IPS-NIHi11 (cell line): ENCODE measurements around the gene CDCA4.
"Not testable (repeated sequence)": the region's sequence is repeated elsewhere in the genome, so short reads cannot be mapped to it uniquely, and the experiment has no call there.

ENCODE experiments used
- DNase-seq: peaks from one replicate; pipeline ENCODE4 v3.0.0; 2012; ENCODE audit warnings: mixed read lengths, low spot score

Gene CDCA4

DNA sequence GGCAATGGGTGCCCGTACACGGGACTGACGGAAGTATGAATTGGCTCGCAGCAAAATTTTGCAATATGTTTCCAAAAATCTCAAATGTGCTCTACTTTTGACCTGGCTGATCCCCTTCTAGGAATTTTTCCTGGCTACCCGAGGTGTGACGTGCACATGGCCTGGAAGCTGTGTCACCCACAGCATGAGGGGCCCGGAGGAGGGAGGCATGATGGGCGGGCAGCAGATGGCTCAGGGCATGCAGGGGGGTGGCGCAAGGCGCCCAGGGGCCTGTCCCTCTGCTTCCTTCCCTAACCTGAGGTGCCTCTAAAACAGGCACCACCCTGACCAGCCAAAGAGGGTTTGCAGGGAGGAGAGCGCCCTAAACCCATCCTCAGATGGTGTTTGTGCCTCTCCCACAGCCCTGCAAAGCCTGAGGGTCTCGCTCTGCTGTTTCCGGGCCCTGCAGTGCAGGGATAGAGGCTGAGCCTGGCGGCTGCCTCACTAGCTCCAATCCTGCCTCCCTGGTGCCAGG, 37.7 kb upstream of the CDCA4 start:
- DNase-seq = no peak

DNA sequence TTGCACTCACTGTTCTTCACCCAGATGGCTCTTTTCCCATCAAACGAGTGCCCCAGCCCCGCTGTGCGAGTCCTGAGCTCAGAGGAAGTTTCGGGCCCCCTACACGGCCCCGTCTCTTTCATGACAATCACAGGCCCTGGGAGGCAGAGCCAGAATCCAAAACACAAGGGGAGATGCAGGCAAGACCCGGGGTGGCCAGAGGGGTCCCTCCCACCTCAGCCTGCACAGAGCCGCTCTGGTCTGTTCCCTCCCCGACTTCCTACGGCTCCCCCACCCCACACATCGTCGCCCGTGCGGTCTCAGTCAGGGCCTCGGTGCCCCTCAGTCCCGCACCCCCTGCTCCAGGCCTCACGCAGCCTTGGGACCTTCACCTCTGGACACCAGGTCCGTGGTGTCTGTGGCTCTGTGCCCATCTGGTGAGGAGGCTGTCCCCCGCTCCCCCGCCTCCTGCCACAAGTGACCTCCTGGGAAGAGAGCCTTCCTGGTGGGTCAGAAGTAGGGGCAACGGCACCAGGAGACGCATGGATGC, 35.5 kb upstream of the CDCA4 start:
- DNase-seq = peak; percentile 49

DNA sequence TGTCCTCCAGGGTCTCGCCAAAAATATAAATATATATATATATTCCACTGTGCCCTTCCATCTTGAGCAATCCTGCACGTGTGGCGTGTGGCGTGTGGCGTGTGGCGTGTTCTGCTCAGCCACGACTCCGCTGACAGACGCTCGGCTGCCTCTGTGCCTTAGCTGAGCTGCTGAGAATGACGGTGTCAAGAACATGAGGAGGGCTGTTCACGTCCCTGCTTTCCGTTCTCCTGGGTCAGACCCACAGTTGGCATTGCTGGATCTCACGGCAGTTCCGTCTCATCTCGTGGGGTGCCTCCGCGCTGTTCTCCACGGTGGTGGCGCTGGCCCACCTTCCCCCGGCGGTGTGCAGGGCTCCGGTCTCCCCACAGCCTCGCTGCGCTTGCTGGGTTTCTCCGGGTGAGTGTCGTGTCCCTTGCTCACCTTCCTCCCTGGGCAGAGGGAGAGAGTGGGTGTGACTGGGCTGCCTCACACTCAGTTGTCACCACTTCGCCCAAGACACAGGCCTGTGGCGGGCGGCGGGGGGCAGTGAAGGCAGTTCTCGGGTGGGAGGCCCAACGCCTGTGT, 34.9 kb upstream of the CDCA4 start:
- DNase-seq = peak; percentile 29

DNA sequence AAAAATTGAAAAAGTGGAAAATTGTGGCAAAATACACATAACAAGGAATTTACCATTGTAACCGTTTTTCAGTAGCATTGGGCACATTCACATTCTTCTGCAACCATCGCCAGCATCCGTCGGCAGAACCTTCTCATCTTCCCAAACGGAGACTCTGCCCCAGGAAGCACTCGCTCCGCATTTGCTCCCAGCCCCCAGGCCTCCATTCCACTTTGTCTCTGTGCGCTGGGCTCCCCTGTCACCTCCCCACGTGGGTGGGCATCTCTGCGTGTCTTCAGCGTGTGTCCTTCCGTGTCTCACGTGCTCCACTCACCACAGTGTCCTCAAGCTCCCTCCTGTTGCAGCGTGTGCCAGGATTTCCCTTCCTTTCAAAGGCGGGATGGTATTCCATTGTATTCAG, 34.5 kb upstream of the CDCA4 start:
- peak; percentile 7 for DNase-seq

DNA sequence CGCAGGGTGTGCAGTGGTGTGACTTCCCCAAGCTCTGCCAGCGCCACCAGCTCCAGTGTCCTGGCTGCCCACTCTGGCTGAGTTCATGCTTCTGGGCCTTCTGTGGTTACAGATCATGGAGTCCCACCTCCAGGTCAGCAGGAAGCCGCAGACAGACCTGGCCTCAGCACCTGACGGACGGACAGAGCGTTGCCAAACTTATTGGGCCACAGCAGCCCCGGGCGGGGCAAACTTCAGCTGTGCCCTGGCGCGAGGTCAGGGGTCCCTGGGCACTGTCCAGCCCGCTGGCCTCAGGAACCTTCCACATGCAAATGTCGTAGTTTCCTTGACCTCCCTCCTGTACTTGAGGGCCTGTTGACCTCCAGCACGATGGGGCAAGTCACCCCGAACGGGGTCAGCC, 33.1 kb upstream of the CDCA4 start:
- no peak for DNase-seq

DNA sequence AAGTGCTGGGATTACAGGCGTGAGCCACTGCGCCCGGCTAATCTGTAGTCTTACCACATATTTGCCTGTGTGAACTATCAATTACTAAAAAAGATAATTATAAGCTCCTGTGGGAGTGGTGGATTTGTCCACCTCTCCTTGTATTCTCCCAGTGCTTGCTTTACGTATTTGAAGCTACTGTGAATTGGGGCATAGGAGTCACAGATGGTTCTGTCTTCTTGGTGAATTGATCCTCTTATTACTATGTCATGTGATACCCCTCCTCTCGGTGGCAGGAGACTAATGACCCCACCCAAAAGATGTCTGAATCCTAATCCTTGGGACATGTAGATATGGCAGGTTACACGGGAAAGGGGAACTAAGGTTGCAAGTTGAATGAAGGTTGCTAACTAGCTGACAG, 32.5 kb upstream of the CDCA4 start:
- no peak for DNase-seq

DNA sequence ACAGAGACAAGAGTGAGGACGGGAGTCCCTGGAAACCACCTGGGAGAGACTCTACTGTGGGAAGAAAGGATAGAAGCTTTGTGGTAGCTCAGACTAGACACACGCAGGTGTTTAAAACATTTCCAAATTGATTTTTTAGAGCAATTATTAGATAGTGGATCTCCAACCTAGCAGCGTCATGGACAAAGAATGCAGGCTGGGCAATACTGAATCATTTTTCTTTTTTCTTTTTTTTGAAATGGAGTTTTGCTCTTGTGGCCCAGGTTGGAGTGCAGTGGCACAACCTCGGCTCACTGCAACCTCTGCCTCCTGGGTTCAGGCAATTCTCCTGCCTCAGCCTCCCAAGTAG, 31.2 kb upstream of the CDCA4 start:
- no peak for DNase-seq

DNA sequence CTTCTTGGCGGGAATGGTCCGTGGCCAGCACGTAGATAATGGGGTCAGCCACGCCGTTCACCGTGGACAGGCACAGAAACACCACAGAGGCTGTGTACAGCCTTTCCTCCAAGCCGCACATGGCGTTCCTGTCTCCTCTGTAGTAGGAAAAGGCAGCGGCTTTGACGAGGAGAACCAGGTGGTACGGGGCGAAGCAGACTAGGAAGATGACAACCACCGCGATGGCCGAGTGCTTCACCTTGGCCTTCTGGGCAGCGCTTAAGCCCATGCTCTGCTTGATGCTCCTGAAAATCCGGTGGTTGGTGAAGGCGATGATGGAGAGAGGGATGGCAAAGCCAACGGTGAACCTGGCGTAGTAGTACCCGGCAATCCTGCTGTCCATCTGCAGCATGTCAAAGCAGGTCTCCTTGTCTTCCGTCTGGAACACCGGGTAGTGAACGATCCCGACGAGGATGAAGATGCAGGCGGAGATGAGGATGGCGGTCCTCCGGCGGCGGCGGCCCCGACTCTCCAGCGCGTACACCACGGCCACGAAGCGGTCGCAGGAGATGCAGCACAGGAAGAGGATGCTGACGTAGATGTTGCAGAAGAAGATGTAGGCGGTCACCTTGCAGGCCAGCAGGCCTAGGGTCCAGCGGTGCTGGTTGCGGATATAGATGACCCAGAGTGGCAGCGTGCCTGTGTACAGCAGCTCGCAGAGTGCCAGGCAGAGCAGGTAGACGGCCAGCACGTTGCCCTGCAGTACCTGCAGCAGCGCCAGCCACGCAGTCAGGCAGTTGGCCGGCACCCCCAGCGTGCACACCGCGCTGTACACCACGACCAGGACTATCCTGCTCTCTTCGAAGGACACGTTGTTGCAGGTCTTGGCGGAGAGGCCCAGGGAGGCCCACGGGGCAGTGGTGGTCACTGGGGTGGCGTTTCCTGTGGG, 30.6 kb upstream of the CDCA4 start:
- DNase-seq = no peak

DNA sequence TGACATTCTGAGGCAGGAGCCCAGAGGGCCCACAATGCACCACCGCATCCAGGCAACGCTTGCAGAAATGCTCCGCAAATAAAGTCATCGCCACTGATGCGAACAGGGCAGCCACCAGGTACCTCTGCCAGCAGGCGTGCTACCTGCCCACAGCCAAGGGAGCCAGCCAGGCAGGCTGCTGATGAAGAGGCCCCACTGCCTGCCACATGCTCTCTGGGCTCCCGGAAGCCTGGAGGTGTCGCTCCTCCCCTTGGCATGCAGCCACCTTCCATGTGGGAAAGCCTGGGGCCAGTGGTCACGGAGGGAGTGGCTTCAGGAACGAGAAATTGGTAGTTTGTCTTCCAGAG, 29.6 kb upstream of the CDCA4 start:
- peak; percentile 61 for DNase-seq

DNA sequence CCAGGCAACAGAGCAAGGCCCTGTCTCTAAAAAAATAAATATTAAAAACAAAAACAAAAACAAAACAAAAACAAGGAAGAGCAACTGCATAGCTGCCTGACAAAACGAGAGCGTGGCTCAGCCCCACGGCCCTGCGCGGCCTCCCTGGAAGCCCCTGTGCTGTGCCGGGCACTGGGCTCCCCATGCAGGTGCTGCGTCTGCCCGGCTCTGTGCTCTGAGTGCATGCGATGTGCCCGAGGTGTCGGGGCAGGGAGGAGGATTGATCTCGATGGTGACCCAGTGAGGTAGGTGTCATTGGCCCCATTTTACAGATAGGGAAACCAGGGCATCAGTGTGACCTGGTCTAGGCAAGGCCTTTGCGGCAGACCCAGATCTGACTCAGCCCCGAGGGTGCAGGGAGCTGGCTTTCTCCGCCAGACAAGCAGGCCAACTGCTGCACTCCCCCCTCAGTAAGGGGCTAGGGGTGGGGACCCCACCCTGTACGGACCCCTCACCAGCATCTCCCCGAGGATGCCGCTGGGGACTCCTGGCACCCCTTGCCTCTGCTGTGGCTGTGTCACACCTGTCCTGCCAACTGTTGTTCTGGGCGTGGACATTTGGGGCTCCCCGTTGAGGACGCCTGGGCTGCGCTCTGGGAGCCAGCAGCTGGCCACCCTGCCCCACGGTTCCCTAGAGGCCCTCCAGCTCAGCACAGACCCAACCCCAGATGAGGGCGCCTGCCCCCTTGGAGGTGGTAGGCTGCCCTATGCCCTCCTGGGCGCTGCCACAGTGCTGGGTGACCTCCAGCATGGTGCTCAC, 29.1 kb upstream of the CDCA4 start:
- DNase-seq = no peak

DNA sequence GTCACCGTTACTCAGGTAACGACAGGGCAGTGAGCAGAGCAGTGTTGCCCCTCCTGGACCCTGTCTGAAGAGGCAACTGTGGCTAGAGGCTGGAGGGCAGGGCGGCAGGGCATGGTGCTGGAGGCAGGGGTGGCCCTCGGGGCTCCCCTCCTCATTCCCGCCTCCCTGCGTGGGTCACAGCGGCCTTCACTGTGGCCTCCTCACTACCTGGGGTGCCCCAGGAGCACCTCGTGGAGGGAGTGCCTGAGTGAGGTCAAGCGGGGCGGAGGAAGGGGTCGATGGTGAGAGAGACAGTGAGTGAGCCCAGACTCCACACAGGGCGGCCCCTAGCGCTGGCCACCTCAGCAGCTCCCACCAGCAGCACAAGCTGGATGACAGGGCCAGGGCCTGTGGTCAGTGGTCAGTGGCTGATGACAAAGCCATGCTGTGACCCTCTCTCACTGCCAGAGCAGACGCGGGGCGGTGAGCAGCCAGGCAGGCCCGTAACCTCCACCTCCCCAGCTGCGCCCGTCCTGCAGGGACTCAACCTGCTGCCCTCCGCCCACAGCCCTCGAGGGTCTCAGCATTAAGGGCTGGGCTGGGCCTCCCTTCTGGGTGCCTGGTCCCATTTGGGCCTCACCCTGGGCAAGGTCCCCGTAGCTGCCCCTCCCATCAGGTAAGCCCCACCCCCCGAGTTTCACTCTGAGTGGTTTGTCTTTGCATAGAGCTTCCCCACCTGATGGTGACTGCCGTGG, 26.6 kb upstream of the CDCA4 start:
- DNase-seq = no peak

DNA sequence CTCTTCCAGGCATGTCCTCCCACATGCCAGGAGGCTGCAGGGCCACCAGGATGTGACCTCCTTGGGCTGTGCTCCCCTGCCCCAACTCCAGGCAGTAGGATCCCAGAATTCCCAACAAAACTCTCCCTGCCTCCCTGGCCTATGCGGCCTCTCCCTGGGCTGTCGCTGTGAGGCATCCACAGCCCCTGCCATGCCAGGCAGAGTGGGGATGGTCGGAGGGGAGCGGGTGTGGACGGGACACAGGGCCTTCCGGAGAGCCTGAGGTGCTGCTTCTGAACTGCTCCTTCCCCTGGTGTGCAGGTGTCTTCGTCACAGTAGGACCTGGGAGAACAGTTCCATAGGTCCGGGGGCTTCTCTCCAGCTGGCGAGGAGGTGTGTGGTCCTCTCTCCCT, 26.0 kb upstream of the CDCA4 start:
- no peak for DNase-seq

DNA sequence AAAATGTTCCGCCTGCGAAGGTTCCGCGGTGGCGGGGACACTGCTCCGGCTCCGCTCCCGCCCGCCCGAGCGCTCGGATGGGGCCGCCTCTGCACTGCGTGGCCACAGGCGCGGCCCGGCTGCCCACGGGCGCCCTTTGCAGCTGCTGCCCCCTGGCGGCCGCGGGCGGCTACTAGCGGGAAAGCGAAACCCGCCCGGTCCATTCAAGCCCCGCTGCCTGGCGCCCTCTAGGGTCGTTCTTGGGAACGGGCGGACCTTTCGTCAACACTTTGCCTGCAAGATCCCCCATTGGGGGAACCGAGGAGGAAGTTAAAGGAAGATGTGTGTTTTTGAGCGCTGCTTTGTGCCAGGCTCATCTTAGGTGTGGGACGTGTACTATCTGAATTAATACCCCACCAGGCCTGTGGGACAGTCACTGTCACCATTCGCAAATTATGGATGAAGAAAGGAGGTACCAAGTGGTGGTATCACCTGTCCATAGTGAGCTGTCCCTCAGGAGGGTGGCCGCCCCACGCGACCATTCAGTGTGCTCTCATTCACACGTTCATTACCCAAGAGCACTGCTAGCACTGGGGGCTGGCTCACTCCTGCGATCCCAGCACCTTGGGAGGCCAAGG, 24.9 kb upstream of the CDCA4 start:
- peak; percentile 96 for DNase-seq

DNA sequence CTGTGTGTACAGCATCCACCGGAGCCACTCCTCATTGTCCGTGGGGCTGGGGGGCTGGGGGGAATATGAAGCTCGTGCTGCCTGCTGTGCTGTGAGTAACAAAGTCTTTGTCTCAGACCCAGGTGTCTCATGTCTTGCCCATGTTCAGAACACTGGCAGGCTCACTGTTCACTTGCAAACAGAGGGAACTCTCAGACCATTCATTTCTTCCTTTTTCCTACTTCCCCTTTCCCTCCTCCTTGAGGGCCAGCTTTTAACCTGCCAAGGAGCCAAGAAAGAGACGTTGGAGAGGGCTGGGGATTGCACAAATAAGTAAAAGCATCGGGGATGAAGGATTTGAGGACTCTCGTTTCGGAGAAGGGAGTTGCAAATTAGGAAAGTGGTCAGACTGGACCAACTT, 22.8 kb upstream of the CDCA4 start:
- DNase-seq = no peak

DNA sequence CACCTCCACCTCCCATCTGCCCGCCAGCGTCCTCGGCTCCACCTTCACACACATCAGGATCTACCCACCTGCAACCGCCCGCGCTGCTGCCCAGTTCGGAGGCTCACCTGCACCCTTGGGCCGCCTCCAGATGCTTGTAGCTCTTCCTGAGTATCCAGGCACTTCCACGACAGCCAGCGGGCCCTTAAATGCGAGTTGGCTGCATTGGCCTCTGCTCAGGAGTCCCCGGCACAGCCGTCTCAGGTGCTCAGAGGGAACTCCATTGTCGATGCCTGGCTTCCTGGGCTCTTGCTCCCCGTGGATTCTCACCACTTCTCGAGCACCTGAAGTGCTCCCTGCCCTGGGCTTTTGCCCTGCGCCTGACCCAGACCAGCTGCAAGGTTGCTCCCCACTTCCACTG, 21.9 kb upstream of the CDCA4 start:
- DNase-seq = no peak

DNA sequence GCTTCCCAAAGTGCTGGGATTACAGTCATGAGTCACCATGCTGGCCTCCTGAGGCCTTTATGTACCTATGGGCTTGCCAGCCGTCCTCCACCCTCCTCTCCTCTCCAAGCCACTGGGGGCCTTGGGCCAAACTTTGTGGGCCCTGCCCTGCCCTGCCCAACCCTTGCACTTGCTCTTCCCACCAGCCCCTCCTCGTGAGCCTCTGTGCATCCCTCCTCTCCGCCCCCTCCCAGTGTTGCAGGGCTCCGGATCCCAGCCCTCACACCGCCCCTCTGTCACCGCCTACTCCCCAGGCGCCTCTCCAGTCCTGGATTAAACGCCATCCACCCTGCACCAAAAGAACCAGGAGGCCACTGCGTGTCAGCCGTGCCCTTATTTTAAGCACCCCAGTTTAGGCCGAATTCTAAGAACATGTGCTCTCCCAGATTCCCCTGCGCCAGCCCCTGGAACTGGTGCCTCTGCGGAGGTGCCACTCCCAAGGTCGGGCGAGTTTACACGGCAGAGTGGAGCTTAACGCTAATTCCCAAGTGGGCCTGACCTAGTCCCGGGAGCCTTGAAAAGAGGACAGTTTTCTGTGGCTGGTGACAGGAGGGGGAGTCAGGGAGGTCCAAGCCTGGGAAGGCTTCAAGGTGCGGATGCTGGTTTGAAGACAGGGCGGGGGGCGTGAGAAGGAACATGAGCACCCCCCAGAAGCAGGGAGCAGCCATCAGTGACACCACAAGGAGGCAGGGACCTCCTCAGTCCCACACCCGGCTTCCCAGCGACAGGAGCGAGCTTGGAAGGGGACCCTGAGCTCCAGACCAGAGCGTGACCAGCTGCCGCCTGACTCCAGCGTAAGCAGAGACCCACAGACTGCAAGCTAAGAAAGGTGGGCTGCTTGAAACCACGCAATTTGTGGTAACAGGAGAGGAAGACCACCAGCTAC, 21.2 kb upstream of the CDCA4 start:
- no peak for DNase-seq

DNA sequence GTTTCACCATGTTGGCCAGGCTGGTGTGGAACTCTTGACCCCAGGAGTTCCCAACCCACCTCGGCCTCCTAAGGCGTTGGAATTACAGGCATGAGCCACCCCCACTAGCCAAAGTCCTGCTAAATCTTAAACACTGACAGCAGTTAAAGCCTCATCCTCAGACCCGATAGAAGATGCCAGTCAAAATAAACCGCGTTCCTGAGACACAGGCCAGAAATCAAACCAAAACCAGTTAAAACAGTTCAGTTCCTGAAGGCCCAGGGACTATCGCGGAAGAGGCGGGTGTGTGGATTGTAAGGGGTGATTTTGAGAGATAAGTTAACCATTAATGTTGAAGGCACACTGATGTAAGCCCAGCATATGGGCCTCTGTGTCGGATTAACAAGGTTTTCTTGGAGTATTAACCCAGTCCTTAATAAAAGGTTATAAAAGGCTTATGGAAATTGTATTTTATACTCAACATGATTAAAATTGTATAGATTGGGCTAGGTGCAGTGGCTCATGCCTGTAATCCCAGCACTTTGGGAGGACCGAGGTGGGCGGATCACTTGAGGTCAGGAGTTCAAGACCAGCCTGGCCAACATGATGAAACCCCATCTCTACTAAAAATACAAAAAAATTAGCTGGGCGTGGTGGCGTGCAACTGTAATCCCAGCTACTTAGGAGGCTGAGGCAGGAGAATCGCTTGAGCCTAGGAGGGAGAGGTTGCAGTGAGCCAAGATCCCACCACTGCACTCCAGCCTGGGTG, 18.7 kb upstream of the CDCA4 start:
- no peak for DNase-seq

DNA sequence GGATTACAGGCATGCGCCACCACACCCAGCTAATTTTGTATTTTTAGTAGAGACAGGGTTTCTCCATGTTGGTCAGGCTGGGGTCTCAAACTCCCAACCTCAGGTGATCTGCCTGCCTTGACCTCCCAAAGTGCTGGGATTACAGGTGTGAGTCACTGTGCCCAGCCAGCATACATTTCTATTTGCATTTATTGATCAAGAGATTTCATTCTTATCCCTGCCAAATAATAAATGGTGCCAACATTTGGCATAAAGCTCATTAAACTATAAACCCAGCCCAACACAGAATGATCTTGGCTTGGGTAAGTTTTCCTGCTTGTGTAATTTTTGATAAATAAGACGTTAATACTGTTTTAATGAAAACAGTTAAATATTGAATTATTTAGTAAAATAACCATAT, 14.7 kb upstream of the CDCA4 start:
- not testable (repeated sequence) for DNase-seq

DNA sequence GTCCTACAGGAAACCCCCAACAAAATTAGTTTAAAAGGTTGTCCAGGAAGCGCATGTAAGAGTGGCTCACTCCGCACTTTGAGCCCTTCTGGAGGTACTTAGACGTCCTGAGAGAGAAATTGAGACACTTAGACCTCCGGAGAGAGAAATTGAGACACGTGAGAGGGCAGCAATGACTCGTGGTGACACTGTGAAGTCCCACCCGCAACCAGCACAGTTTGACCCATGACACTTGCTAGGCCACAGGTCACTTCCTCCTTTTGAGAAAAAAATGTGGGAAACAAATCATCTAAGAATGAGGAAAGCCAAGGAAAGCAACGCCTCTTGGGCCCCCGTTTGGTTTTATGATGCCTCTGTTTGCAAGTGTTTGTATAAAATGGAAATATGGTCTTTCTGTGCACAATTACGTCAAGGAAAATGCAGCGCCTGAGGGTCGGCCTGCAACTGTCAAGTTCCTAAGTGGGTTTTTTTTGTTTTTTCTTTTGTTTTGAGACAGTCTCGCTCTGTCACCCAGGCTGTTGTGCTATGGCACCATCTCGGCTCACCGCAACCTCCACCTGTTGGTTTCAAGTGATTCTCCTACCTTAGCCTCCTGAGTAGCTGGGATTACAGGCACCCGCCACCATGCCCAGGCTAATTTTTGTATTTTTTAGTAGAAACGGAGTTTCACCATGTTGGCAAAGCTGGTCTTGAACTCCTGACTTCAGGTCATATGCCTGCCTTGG, 13.6 kb upstream of the CDCA4 start:
- no peak for DNase-seq
